Measurements from ENCODE around the gene CDKAL1. TPM values are rescaled to one million over a fixed set of nuclear protein-coding genes. Genes with fewer than 3 reads are reported as not detected.

The CDKAL1 gene
- total and polyA plus RNA-seq, 2 donors (not counting 3 experiments of a cell fraction or from before 2014, with no cell fraction given) = 6.1 to 20.5 TPM

DNA sequence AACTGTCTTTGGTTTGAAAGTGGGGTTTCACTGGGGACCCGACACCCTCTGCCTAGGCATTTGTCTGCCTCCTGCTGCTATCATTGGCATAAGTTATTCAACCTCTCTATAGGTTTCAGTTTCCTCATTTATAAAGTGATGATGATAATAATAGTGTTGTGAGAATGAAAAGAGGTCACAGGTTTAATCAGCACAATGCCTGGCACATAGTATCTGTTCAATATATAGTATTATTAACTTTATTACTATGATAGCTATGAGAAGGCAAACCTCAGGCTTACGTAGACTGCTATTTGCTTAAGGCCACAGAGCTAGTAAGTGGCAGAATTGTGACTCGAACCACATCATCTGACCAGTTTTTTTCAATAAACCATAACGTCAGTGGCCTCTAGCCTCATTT, 256.8 kb downstream of the CDKAL1 start:
- Histone ChIP-seq H3K9ac (replicated peaks; ENCODE audit: extremely low read depth, insufficient read depth, low read length) (no peak overlapping the region), H3K27ac (ENCODE audit: insufficient read depth, low read depth, low read length) (no peak overlapping the region), H3K4me1 (ENCODE audit: control insufficient read depth, extremely low read depth, insufficient read depth, low read length) (no peaks in the 10 kb centered on the region), H3K27me3 (ENCODE audit: control insufficient read depth in 2 of 2, insufficient read depth in 2 of 2, low read length in 2 of 2) (no peaks in the 10 kb centered on the region), H2AFZ (ENCODE audit: low read depth, low read length) (no peak overlapping the region), H3K4me2 (ENCODE audit: insufficient read depth, low read length) (no peak overlapping the region), H3K9me1 (replicated peaks; ENCODE audit: control insufficient read depth, extremely low read depth, insufficient read depth, low read length) (no peaks in the 10 kb centered on the region), H4K20me1 (replicated peaks; ENCODE audit: control insufficient read depth, extremely low read depth, insufficient read depth, low read length) (no peaks in the 10 kb centered on the region), H3K79me2 (ENCODE audit: control insufficient read depth, insufficient read depth, low read length) (no peaks in the 10 kb centered on the region), H3K36me3 (ENCODE audit: control insufficient read depth in 2 of 2, extremely low read depth in 1 of 2, insufficient read depth in 2 of 2, low read length in 2 of 2) (no peaks in the 10 kb centered on the region), H3K9me3 (replicated peaks; ENCODE audit: control insufficient read depth, insufficient read depth, low read length) (no peaks in the 10 kb centered on the region), H3K4me3 (replicated peaks in 1 of 3; ENCODE audit: insufficient read depth in 1 of 3, low read depth in 1 of 3, low read length in 3 of 3) (no peak overlapping the region)
- POLR2A ChIA-PET = no interaction called here
- dilution Hi-C loops (cut with MboI; ENCODE audit: extremely low pct_ligation_motif_present, low sequenced_read_pairs) (no loop called here), intact Hi-C loops (cut with micrococcal nuclease) (no loop called here)
- no peak for TF ChIP-seq JUN (IDR thresholded peaks at IDR 0.05; ENCODE audit: borderline replicate concordance, insufficient read depth, insufficient read length, low read depth)
- no peak for TF ChIP-seq GATA2 (IDR thresholded peaks at IDR 0.05; ENCODE audit: insufficient read depth, insufficient read length, low read depth, low read length)
- DNase-seq (ENCODE audit: low read depth, low spot score) (no peak), FAIRE-seq (no peak)
- CTCF ChIA-PET = interaction anchor here (1.0 kb wide), 1 partner anchor 797 kb away, joined by 3 read pairs; no protein-coding TSS in a partner anchor
- no TSS peak for BruUV-seq (replicated peaks)

DNA sequence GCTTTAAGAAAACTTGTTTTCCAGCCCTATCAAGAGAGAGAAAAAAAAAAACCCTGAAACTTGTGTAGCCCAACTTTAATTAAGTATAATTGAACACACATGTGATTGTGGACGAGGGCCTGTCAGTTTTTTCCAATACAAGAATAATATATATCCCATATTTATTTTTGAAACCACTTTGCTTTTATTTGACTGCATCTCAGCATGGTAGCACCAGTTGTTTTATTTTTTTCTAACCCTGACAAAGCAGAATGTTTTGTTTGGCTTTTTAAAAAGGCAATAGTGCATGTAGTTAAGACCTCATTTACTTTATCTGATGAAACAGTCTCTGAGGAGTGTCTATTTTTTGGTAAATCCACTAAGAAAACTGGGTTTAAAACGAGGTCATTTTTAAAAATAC, 257.7 kb downstream of the CDKAL1 start:
- H2AFZ ChIP-seq (ENCODE audit: low read depth, low read length) = no peak overlapping the region
- no peaks in the 10 kb centered on the region for H4K20me1 ChIP-seq (replicated peaks; ENCODE audit: control insufficient read depth, extremely low read depth, insufficient read depth, low read length)
- dilution Hi-C loops (cut with MboI; ENCODE audit: extremely low pct_ligation_motif_present, low sequenced_read_pairs) (no loop called here), intact Hi-C loops (cut with micrococcal nuclease) (no loop called here)
- H3K9ac ChIP-seq (replicated peaks; ENCODE audit: extremely low read depth, insufficient read depth, low read length) = no peak overlapping the region
- DNase-seq (ENCODE audit: low read depth, low spot score) = no peak
- no peaks in the 10 kb centered on the region for H3K4me1 ChIP-seq (ENCODE audit: control insufficient read depth, extremely low read depth, insufficient read depth, low read length)
- no peak for FAIRE-seq
- no peaks in the 10 kb centered on the region for H3K36me3 ChIP-seq (ENCODE audit: control insufficient read depth in 2 of 2, extremely low read depth in 1 of 2, insufficient read depth in 2 of 2, low read length in 2 of 2)
- no TSS peak for BruUV-seq (replicated peaks)
- H3K4me2 ChIP-seq (ENCODE audit: insufficient read depth, low read length) = no peak overlapping the region
- H3K27me3 ChIP-seq (ENCODE audit: control insufficient read depth in 2 of 2, insufficient read depth in 2 of 2, low read length in 2 of 2) = no peaks in the 10 kb centered on the region
- no peaks in the 10 kb centered on the region for H3K9me1 ChIP-seq (replicated peaks; ENCODE audit: control insufficient read depth, extremely low read depth, insufficient read depth, low read length)
- ChIA-PET CTCF (no interaction called here), POLR2A (no interaction called here)
- no peak overlapping the region for H3K4me3 ChIP-seq (replicated peaks in 1 of 3; ENCODE audit: insufficient read depth in 1 of 3, low read depth in 1 of 3, low read length in 3 of 3)
- no peak overlapping the region for H3K27ac ChIP-seq (ENCODE audit: insufficient read depth, low read depth, low read length)
- H3K9me3 ChIP-seq (replicated peaks; ENCODE audit: control insufficient read depth, insufficient read depth, low read length) = no peaks in the 10 kb centered on the region
- H3K79me2 ChIP-seq (ENCODE audit: control insufficient read depth, insufficient read depth, low read length) = no peaks in the 10 kb centered on the region
- TF ChIP-seq POLR2A (IDR thresholded peaks at IDR 0.05; ENCODE audit: low read depth, low read length) (no peak), EZH2 (IDR thresholded peaks at IDR 0.05; ENCODE audit: borderline replicate concordance, low read depth, low read length, severe bottlenecking) (no peak), MYC (IDR thresholded peaks at IDR 0.05; ENCODE audit: low read depth, low read length) (no peak), GATA2 (IDR thresholded peaks at IDR 0.05; ENCODE audit: insufficient read depth, insufficient read length, low read depth, low read length) (no peak), FOS (IDR thresholded peaks at IDR 0.05; ENCODE audit: borderline replicate concordance, insufficient read depth, low read length) (no peak), POLR2AphosphoS5 (IDR thresholded peaks at IDR 0.05; ENCODE audit: insufficient read depth, low read depth, low read length) (no peak), JUN (IDR thresholded peaks at IDR 0.05; ENCODE audit: borderline replicate concordance, insufficient read depth, insufficient read length, low read depth) (no peak)
- TF ChIP-seq, protein P1, sequence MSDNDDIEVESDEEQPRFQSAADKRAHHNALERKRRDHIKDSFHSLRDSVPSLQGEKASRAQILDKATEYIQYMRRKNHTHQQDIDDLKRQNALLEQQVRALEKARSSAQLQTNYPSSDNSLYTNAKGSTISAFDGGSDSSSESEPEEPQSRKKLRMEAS (IDR thresholded peaks at IDR 0.05; ENCODE audit: insufficient read depth, insufficient read length) = no peak
- TF ChIP-seq, protein P2, sequence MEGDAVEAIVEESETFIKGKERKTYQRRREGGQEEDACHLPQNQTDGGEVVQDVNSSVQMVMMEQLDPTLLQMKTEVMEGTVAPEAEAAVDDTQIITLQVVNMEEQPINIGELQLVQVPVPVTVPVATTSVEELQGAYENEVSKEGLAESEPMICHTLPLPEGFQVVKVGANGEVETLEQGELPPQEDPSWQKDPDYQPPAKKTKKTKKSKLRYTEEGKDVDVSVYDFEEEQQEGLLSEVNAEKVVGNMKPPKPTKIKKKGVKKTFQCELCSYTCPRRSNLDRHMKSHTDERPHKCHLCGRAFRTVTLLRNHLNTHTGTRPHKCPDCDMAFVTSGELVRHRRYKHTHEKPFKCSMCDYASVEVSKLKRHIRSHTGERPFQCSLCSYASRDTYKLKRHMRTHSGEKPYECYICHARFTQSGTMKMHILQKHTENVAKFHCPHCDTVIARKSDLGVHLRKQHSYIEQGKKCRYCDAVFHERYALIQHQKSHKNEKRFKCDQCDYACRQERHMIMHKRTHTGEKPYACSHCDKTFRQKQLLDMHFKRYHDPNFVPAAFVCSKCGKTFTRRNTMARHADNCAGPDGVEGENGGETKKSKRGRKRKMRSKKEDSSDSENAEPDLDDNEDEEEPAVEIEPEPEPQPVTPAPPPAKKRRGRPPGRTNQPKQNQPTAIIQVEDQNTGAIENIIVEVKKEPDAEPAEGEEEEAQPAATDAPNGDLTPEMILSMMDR (IDR thresholded peaks at IDR 0.05; ENCODE audit: extremely low read depth in 1 of 2, insufficient read depth in 1 of 2, low read depth in 1 of 2, low read length in 2 of 2) = no peak
